HepG2 (cell line): Measurements from ENCODE around the gene CBX5. TPM values are rescaled to one million over a fixed set of nuclear protein-coding genes. Genes with fewer than 3 reads are reported as not detected.

Source experiments
- ATAC-seq: fragments of 200-7000 bp; cut with Tn5 transposase; 3 replicates; pipeline ENCODE4 v1.9.1; 2020; ENCODE audit warnings: mild to moderate bottlenecking, moderate library complexity
- BruUV-seq: library from RNA; stranded (reverse); fragments of 400-500 nt; replicated peaks from 2 replicates; lab custom pipeline; 2021; lab: Mats Ljungman, UMichigan
- CTCF ChIA-PET: fragments of 300-600 bp; formaldehyde crosslinking; extraction: SDS; loops from one replicate; lab custom pipeline; 2021; ENCODE audit warnings: low total read pairs, inconsistent platforms, low intra/inter-chr PET ratio; lab: Yijun Ruan, JAX
- POLR2A ChIA-PET: fragments of 350-600 bp; sonication (Branson Sonifier 250); formaldehyde crosslinking; loops from one replicate; lab custom pipeline; 2020; ENCODE audit warnings: antibody characterized with exemption, inconsistent platforms; lab: Yijun Ruan, JAX
- DNase-seq: peaks from one replicate; pipeline ENCODE4 v3.0.0-alpha.2; 2015; ENCODE audit warnings: low spot score
- FAIRE-seq: peaks from 3 replicates; lab custom pipeline; 2011; peaks lifted over from hg19 to GRCh38; lab: Jason Lieb, UNC
- H2AFZ ChIP-seq: one replicate; pipeline ENCODE4 v1.6.1; 2011; ENCODE audit warnings: low read length, inconsistent platforms
- H3K27ac ChIP-seq: fragments of 300-600 bp; 3 replicates; pipeline ENCODE4 v1.8.0; 2011; ENCODE audit warnings: mixed run types, mild to moderate bottlenecking, mixed read lengths, low read length, inconsistent platforms; ENCODE audit not compliant: insufficient read depth; ENCODE audit errors: extremely low read length
- H3K27me3 ChIP-seq, 2 experiments: fragments of 200-600 bp in 1 of 2; 2 replicates in 1 of 2; 3 replicates in 1 of 2; pipeline versions ENCODE4 v1.6.0 to v1.8.0; 2011; ENCODE audit warnings: low read length in 2 of 2, mild to moderate bottlenecking in 2 of 2, moderate library complexity in 2 of 2, inconsistent platforms in 1 of 2; ENCODE audit not compliant: insufficient read depth in 2 of 2, control insufficient read depth in 1 of 2
- H3K36me3 ChIP-seq, 2 experiments: fragments of 200-600 bp in 1 of 2; replicated peaks in 1 of 2; 2 replicates in 1 of 2; 3 replicates in 1 of 2; pipeline versions ENCODE4 v1.5.1 to v1.8.0; 2011; ENCODE audit warnings: low read length in 2 of 2, inconsistent platforms in 1 of 2; ENCODE audit not compliant: insufficient read depth in 2 of 2, control insufficient read depth in 1 of 2
- H3K4me1 ChIP-seq: 2 replicates; pipeline ENCODE4 v1.5.1; 2012; ENCODE audit warnings: low read length, inconsistent platforms; ENCODE audit not compliant: insufficient read depth
- H3K4me2 ChIP-seq: 2 replicates; pipeline ENCODE4 v1.6.0; 2011; ENCODE audit warnings: low read depth, low read length, inconsistent platforms
- H3K4me3 ChIP-seq, 3 experiments: fragments of 200-600 bp in 1 of 3; sonication (generic), shearing (Covaris generic) in 1 of 3; replicated peaks in 1 of 3; 2 replicates each; pipeline ENCODE4 v1.5.1; 2011 to 2016; ENCODE audit warnings: low read length in 3 of 3, inconsistent platforms in 2 of 3, low read depth in 2 of 3, mild to moderate bottlenecking in 2 of 3, control low read depth in 1 of 3, mixed read lengths in 1 of 3; ENCODE audit not compliant: insufficient read depth in 1 of 3
- H3K79me2 ChIP-seq: one replicate; pipeline ENCODE4 v1.6.1; 2011; ENCODE audit warnings: low read length, inconsistent platforms; ENCODE audit not compliant: insufficient read depth
- H3K9ac ChIP-seq: 2 replicates; pipeline ENCODE4 v1.6.0; 2011; ENCODE audit warnings: mild to moderate bottlenecking, low read depth, low read length, inconsistent platforms; ENCODE audit not compliant: insufficient read depth
- H3K9me3 ChIP-seq: 2 replicates; pipeline ENCODE4 v1.5.1; 2012; ENCODE audit warnings: mild to moderate bottlenecking, low read length
- H4K20me1 ChIP-seq: 2 replicates; pipeline ENCODE4 v1.6.0; 2011; ENCODE audit warnings: inconsistent platforms, mild to moderate bottlenecking, low read length, moderate library complexity; ENCODE audit not compliant: insufficient read depth
- AGO2 ChIP-seq: fragments of 200-400 bp; formaldehyde crosslinking; optimal IDR thresholded peaks from 2 replicates; pipeline ENCODE3; 2017; ENCODE audit warnings: mild to moderate bottlenecking, low read depth, low read length, moderate library complexity
- HNRNPLL ChIP-seq: fragments of 200-400 bp; formaldehyde crosslinking; IDR thresholded peaks from 2 replicates; pipeline ENCODE4 v1.6.1; 2017; ENCODE audit warnings: mild to moderate bottlenecking, low read depth, low read length; ENCODE audit not compliant: poor library complexity, severe bottlenecking
- MTA1 ChIP-seq: sonication (generic); formaldehyde crosslinking; IDR thresholded peaks from 2 replicates; pipeline ENCODE4 v1.4.0; 2020; ENCODE audit warnings: missing genetic modification reagents, mild to moderate bottlenecking, borderline replicate concordance
- MXI1 ChIP-seq: IDR thresholded peaks from 3 replicates; pipeline ENCODE4 v1.6.1; 2012; ENCODE audit warnings: low read depth, low read length, inconsistent platforms, borderline replicate concordance
- NFRKB ChIP-seq: fragments of 450-650 bp; IDR thresholded peaks from 2 replicates; pipeline ENCODE4 v1.6.1; 2017
- NPAS2 ChIP-seq: sonication (generic); formaldehyde crosslinking; IDR thresholded peaks from 2 replicates; pipeline ENCODE4 v1.8.0; 2022; ENCODE audit warnings: mild to moderate bottlenecking, missing genetic modification reagents, borderline replicate concordance
- SRSF9 ChIP-seq: fragments of 200-400 bp; formaldehyde crosslinking; IDR thresholded peaks from 2 replicates; pipeline ENCODE4 v1.6.1; 2018; ENCODE audit warnings: borderline replicate concordance, mild to moderate bottlenecking, low read depth, low read length; ENCODE audit not compliant: insufficient read depth, poor library complexity, severe bottlenecking
- TAF15 ChIP-seq: fragments of 200-400 bp; formaldehyde crosslinking; IDR thresholded peaks from one replicate; pipeline ENCODE4 v1.6.1; 2018; ENCODE audit warnings: mild to moderate bottlenecking, low read depth, low read length; ENCODE audit not compliant: poor library complexity, severe bottlenecking
- TEAD3 ChIP-seq: optimal IDR thresholded peaks from 2 replicates; pipeline ENCODE3; 2016; ENCODE audit warnings: borderline replicate concordance
- ZNF263 ChIP-seq: sonication (generic); formaldehyde crosslinking; IDR thresholded peaks from 2 replicates; pipeline ENCODE4 v1.4.0; 2020; ENCODE audit warnings: missing genetic modification reagents
- ZSCAN21 ChIP-seq: sonication (generic); formaldehyde crosslinking; IDR thresholded peaks from 2 replicates; pipeline ENCODE4 v1.8.0; 2022; ENCODE audit warnings: mild to moderate bottlenecking, missing genetic modification reagents, moderate library complexity, borderline replicate concordance
- WGBS: methylation state at CpG from one replicate; pipeline ENCODE4 v1.1.6; 2017; ENCODE audit warnings: low lambda C conversion rate; 5-methylcytosine and 5-hydroxymethylcytosine counted together
- in situ Hi-C: cut with HindIII; loops from 2 replicates; pipeline ENCODE4 v1.10.0; 2017; ENCODE audit warnings: low pct_unique_long_range_greater_than_20kb; ENCODE audit not compliant: extremely low pct_ligation_motif_present
- intact Hi-C: fragments of 100-400 bp; cut with micrococcal nuclease; formaldehyde crosslinking; loops from one replicate; pipeline ENCODE4 v1.10.0; 2022; ENCODE audit not compliant: unreplicated experiment
- polyA plus RNA-seq, 8 experiments: library from polyadenylated mRNA; depleted of rRNA in 3 of 8; stranded (reverse) in 7 of 8; unstranded in 1 of 8; fragments of >200 nt; fragmentation: Illumina TruSeq in 4 of 8; extraction: Trizol in 4 of 8; gene quantifications; 2 replicates each; pipeline versions ENCODE4 v1.2.1 to v1.2.3, GENCODE V29; 2011 to 2016; ENCODE audit warnings: low read depth in 4 of 8, missing spikeins in 1 of 8, mixed read lengths in 1 of 8; ENCODE audit not compliant: insufficient read depth in 1 of 8
- total RNA-seq, 5 experiments: library from RNA; depleted of rRNA; stranded (reverse); fragments of >200 nt; fragmentation: Illumina TruSeq; extraction: Trizol; gene quantifications; 2 replicates each; pipeline ENCODE4 v1.2.3, GENCODE V29; 2016; ENCODE audit warnings: low read depth in 1 of 5
- TF ChIP-seq, protein P1 (sequence below): sonication (generic); formaldehyde crosslinking; IDR thresholded peaks from 2 replicates; pipeline ENCODE4 v1.4.0; 2020; ENCODE audit warnings: missing genetic modification reagents, borderline replicate concordance
- TF ChIP-seq, protein P2 (sequence below): sonication (generic); formaldehyde crosslinking; IDR thresholded peaks from 2 replicates; pipeline ENCODE4 v1.4.0; 2020; ENCODE audit warnings: missing genetic modification reagents
- TF ChIP-seq, protein P3 (sequence below): sonication (generic); formaldehyde crosslinking; IDR thresholded peaks from 2 replicates; pipeline ENCODE4 v1.4.0; 2020; ENCODE audit warnings: missing genetic modification reagents, low read depth, mild to moderate bottlenecking, borderline replicate concordance
- TF ChIP-seq, protein P4 (sequence below): sonication (generic); formaldehyde crosslinking; IDR thresholded peaks from 2 replicates; pipeline ENCODE4 v1.5.0; 2020; ENCODE audit warnings: mild to moderate bottlenecking, missing genetic modification reagents
- TF ChIP-seq, protein P5 (sequence below): IDR thresholded peaks from 2 replicates; pipeline ENCODE4 v1.6.1; 2016; ENCODE audit warnings: control low read depth

CBX5 gene
- total and polyA plus RNA-seq, 2 of the 13 experiments (the other 11 are each of a cell fraction or from before 2014, with no cell fraction given): 16.0 to 22.2 TPM

DNA sequence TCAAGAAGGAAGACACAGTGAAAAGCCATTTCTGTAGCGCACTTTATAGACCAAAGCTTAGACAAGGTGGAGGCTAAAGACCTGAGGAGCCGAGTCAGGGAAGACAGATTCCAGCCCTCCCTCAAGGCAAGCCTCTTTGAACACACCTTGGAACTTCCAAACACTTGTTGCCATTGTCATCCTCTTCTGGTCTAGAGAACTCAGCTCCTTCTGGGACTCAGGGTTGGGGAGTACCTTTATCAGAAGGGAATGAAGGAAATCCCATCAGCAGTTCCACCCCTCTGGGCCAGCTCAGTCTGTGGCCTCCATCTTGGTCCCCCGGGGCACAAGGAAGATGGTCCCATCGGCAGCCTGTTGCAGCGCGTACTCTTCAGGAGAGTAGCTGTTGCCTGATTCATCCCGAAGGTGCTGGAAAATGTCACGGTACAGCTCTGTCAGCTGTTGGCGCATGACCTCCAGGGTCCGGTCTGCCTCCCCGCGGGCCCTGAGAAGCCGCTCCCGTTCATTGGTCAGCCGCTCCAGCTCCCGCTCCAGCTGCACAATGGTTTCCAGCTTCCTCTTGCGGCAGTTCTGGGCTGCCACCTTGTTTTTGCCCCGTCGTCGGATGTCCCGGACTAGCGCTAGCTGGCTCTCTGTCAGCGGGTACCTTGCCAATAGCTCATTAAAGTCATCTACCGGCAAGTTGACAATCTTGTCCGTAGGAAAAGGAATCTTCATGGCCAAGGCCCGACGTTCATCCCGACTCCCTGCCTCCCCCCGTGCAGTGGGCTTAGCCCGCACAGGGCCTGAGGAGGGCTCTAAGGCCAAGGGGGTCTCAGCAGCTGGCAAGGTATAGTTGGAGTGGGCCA lies 12.4 kb upstream of the CBX5 start:
- POLR2A ChIA-PET: interaction anchor here (0.8 to 14.6 kb wide), 5 partner anchors 9 to 67 kb away, joined by 3 to 176 read pairs (median 15); partner anchors contain the start of genes CBX5, COPZ1, HNRNPA1 and NFE2
- CTCF ChIA-PET: interaction anchor here (3.4 kb wide), 1 partner anchor 68 kb away, joined by 27 read pairs; no protein-coding TSS in a partner anchor
- no peak overlapping the region for H3K4me2 ChIP-seq
- ATAC-seq: no peak
- no TSS peak for BruUV-seq
- FAIRE-seq: no peak
- peaks cover 5 to 13% of the 10 kb centered on the region in 2 experiments; a peak in 2 of 5 replicates for H3K36me3 ChIP-seq
- peaks cover 13% of the 10 kb centered on the region for H4K20me1 ChIP-seq
- DNase-seq: no peak
- H3K27ac ChIP-seq: no peak overlapping the region
- no peaks in the 10 kb centered on the region for H3K9me3 ChIP-seq
- no peak overlapping the region for H3K4me3 ChIP-seq
- WGBS: 94% methylated on average over 24 of the region's 30 CpGs
- H3K27me3 ChIP-seq: no peaks in the 10 kb centered on the region
- no peak overlapping the region for H2AFZ ChIP-seq
- intact Hi-C loops (no loop called here), in situ Hi-C loops (no loop called here)
- no peak overlapping the region for H3K9ac ChIP-seq
- peaks cover 39% of the 10 kb centered on the region for H3K4me1 ChIP-seq
- TF ChIP-seq TAF15 (no peak), HNRNPLL (peak; percentile 27), NPAS2 (CRISPR knock-in tag) (no peak), TEAD3 (CRISPR knock-in tag) (no peak), NFRKB (no peak), MTA1 (CRISPR knock-in tag) (no peak), ZNF263 (CRISPR knock-in tag) (no peak), SRSF9 (no peak), MXI1 (no peak), AGO2 (peak; percentile 64), ZSCAN21 (CRISPR knock-in tag) (no peak)
- TF ChIP-seq, protein P1, sequence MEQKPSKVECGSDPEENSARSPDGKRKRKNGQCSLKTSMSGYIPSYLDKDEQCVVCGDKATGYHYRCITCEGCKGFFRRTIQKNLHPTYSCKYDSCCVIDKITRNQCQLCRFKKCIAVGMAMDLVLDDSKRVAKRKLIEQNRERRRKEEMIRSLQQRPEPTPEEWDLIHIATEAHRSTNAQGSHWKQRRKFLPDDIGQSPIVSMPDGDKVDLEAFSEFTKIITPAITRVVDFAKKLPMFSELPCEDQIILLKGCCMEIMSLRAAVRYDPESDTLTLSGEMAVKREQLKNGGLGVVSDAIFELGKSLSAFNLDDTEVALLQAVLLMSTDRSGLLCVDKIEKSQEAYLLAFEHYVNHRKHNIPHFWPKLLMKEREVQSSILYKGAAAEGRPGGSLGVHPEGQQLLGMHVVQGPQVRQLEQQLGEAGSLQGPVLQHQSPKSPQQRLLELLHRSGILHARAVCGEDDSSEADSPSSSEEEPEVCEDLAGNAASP (CRISPR knock-in tag): no peak
- TF ChIP-seq, protein P2, sequence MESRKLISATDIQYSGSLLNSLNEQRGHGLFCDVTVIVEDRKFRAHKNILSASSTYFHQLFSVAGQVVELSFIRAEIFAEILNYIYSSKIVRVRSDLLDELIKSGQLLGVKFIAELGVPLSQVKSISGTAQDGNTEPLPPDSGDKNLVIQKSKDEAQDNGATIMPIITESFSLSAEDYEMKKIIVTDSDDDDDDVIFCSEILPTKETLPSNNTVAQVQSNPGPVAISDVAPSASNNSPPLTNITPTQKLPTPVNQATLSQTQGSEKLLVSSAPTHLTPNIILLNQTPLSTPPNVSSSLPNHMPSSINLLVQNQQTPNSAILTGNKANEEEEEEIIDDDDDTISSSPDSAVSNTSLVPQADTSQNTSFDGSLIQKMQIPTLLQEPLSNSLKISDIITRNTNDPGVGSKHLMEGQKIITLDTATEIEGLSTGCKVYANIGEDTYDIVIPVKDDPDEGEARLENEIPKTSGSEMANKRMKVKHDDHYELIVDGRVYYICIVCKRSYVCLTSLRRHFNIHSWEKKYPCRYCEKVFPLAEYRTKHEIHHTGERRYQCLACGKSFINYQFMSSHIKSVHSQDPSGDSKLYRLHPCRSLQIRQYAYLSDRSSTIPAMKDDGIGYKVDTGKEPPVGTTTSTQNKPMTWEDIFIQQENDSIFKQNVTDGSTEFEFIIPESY: peak; percentile 37; the same call in 1 of the 2 replicates
- TF ChIP-seq, protein P3, sequence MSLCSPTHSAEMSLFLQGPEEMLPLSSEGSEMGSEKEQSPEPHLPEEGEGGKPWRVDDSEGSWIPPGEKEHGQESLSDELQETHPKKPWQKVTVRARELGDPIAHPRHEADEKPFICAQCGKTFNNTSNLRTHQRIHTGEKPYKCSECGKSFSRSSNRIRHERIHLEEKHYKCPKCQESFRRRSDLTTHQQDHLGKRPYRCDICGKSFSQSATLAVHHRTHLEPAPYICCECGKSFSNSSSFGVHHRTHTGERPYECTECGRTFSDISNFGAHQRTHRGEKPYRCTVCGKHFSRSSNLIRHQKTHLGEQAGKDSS (CRISPR knock-in tag): no peak
- TF ChIP-seq, protein P4, sequence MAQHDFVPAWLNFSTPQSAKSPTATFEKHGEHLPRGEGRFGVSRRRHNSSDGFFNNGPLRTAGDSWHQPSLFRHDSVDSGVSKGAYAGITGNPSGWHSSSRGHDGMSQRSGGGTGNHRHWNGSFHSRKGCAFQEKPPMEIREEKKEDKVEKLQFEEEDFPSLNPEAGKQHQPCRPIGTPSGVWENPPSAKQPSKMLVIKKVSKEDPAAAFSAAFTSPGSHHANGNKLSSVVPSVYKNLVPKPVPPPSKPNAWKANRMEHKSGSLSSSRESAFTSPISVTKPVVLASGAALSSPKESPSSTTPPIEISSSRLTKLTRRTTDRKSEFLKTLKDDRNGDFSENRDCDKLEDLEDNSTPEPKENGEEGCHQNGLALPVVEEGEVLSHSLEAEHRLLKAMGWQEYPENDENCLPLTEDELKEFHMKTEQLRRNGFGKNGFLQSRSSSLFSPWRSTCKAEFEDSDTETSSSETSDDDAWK (CRISPR knock-in tag): no peak
- TF ChIP-seq, protein P5, sequence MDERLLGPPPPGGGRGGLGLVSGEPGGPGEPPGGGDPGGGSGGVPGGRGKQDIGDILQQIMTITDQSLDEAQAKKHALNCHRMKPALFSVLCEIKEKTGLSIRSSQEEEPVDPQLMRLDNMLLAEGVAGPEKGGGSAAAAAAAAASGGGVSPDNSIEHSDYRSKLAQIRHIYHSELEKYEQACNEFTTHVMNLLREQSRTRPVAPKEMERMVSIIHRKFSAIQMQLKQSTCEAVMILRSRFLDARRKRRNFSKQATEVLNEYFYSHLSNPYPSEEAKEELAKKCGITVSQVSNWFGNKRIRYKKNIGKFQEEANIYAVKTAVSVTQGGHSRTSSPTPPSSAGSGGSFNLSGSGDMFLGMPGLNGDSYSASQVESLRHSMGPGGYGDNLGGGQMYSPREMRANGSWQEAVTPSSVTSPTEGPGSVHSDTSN (CRISPR knock-in tag): no peak
- TF ChIP-seq, all 625 proteins: peak for 3
- H3K79me2 ChIP-seq: no peaks in the 10 kb centered on the region
